GM12878 (cell line): ENCODE data around the gene PPP2R5C. TPM values are rescaled to one million over a fixed set of nuclear protein-coding genes. Genes with fewer than 3 reads are reported as not detected.

Source experiments
- ATAC-seq: fragments of 200-7000 bp; cut with Tn5 transposase; 3 replicates; pipeline ENCODE4 v1.9.1; 2020; ENCODE audit warnings: mild to moderate bottlenecking, moderate library complexity
- BruUV-seq: library from RNA; stranded (reverse); fragments of 400-500 nt; replicated peaks from 2 replicates; lab custom pipeline; 2021; lab: Mats Ljungman, UMichigan
- CTCF ChIA-PET: fragments of 300-600 bp; sonication (Branson Sonifier 250); formaldehyde crosslinking; extraction: SDS; loops from one replicate; lab custom pipeline; 2021; ENCODE audit warnings: inconsistent platforms; lab: Yijun Ruan, JAX
- POLR2A ChIA-PET: fragments of 350-600 bp; formaldehyde crosslinking; extraction: SDS; loops from one replicate; lab custom pipeline; 2021; ENCODE audit warnings: inconsistent platforms; lab: Charles Lee
- RAD21 ChIA-PET: fragments of 300-600 bp; sonication (Branson Sonifier 250); formaldehyde crosslinking; loops from one replicate; lab custom pipeline; 2023; ENCODE audit warnings: antibody characterized with exemption; ENCODE audit not compliant: unreplicated experiment; lab: Charles Lee
- SMC1A ChIA-PET: fragments of 300-600 bp; sonication (Branson Sonifier 250); formaldehyde crosslinking; loops from one replicate; lab custom pipeline; 2023; ENCODE audit not compliant: unreplicated experiment, uncharacterized antibody; lab: Charles Lee
- DNase-seq: peaks from one replicate; pipeline ENCODE4 v3.0.0-alpha.2; 2011; ENCODE audit warnings: low read depth, low spot score
- FAIRE-seq: peaks from 3 replicates; lab custom pipeline; 2011; peaks lifted over from hg19 to GRCh38; lab: Jason Lieb, UNC
- H2AFZ ChIP-seq: 2 replicates; pipeline ENCODE4 v1.6.0; 2011; ENCODE audit warnings: low read depth, low read length, control low read depth; ENCODE audit not compliant: control insufficient read depth
- H3K27ac ChIP-seq: 2 replicates; pipeline ENCODE4 v1.5.1; 2011; ENCODE audit warnings: control low read depth; ENCODE audit not compliant: control insufficient read depth, insufficient read depth
- H3K27me3 ChIP-seq, 2 experiments: replicated peaks in 1 of 2; 2 replicates each; pipeline versions ENCODE4 v1.6.0 to v1.6.1; 2011; ENCODE audit warnings: low read length in 1 of 2; ENCODE audit not compliant: control insufficient read depth in 2 of 2, insufficient read depth in 2 of 2
- H3K36me3 ChIP-seq, 2 experiments: 2 replicates each; pipeline ENCODE4 v1.5.1; 2011; ENCODE audit warnings: low read length in 1 of 2; ENCODE audit not compliant: control insufficient read depth in 2 of 2, insufficient read depth in 2 of 2
- H3K4me1 ChIP-seq: 2 replicates; pipeline ENCODE4 v1.6.1; 2011; ENCODE audit warnings: mild to moderate bottlenecking, low read length, moderate library complexity, mixed read lengths; ENCODE audit not compliant: control insufficient read depth, insufficient read depth
- H3K4me2 ChIP-seq: 2 replicates; pipeline ENCODE4 v1.6.0; 2011; ENCODE audit warnings: control low read depth; ENCODE audit not compliant: control insufficient read depth, insufficient read depth
- H3K4me3 ChIP-seq: fragments of 200-600 bp; sonication (generic); 2 replicates; pipeline ENCODE4 v1.5.1; 2016
- H3K79me2 ChIP-seq: 2 replicates; pipeline ENCODE4 v1.6.0; 2011; ENCODE audit warnings: low read length; ENCODE audit not compliant: control insufficient read depth, insufficient read depth
- H3K9ac ChIP-seq: 2 replicates; pipeline ENCODE4 v1.8.0; 2011; ENCODE audit warnings: low read length, control low read depth, mixed read lengths; ENCODE audit not compliant: control insufficient read depth, insufficient read depth
- H3K9me3 ChIP-seq: replicated peaks from 3 replicates; pipeline ENCODE4 v1.5.1; 2011; ENCODE audit warnings: mild to moderate bottlenecking, low read length; ENCODE audit not compliant: control insufficient read depth, insufficient read depth
- H4K20me1 ChIP-seq: 2 replicates; pipeline ENCODE4 v1.6.0; 2011; ENCODE audit not compliant: control insufficient read depth, insufficient read depth
- CBX3 ChIP-seq: fragments of 200-600 bp; sonication (generic); IDR thresholded peaks from 2 replicates; pipeline ENCODE4 v1.6.1; 2016; ENCODE audit warnings: low read depth, borderline replicate concordance
- MAX ChIP-seq: IDR thresholded peaks from 2 replicates; pipeline ENCODE4 v1.6.1; 2012; ENCODE audit warnings: low read depth, low read length, improper control_type of control experiment
- MEF2A ChIP-seq: IDR thresholded peaks from 2 replicates; pipeline ENCODE4 v1.6.1; 2011; ENCODE audit warnings: low read depth, mild to moderate bottlenecking, low read length, moderate library complexity; ENCODE audit not compliant: insufficient read depth
- RELA ChIP-seq: fragments of 450-650 bp; IDR thresholded peaks from 2 replicates; pipeline ENCODE4 v1.8.0; 2014; ENCODE audit warnings: borderline replicate concordance; ENCODE audit not compliant: partially characterized antibody
- RUNX3 ChIP-seq: IDR thresholded peaks from 2 replicates; pipeline ENCODE4 v1.6.1; 2012; ENCODE audit warnings: low read length, inconsistent platforms
- SREBF2 ChIP-seq: IDR thresholded peaks from 2 replicates; pipeline ENCODE4 v1.6.1; 2012; ENCODE audit warnings: mild to moderate bottlenecking, low read length
- TCF12 ChIP-seq: IDR thresholded peaks from 2 replicates; pipeline ENCODE4 v1.6.1; 2011; ENCODE audit warnings: low read depth, mild to moderate bottlenecking, low read length
- WRNIP1 ChIP-seq: IDR thresholded peaks from 2 replicates; pipeline ENCODE4 v1.6.1; 2011; ENCODE audit warnings: low read depth, low read length, improper control_type of control experiment, borderline replicate concordance
- ZBED1 ChIP-seq: IDR thresholded peaks from 2 replicates; pipeline ENCODE4 v1.6.1; 2016; ENCODE audit warnings: borderline replicate concordance
- ZZZ3 ChIP-seq: IDR thresholded peaks from 2 replicates; pipeline ENCODE4 v1.6.1; 2011; ENCODE audit warnings: low read depth; ENCODE audit not compliant: control insufficient read depth, insufficient read length
- WGBS: methylation state at CpG from one replicate; pipeline ENCODE4 v1.1.6; 2016; ENCODE audit warnings: low lambda C conversion rate; ENCODE audit not compliant: insufficient replicate concordance, insufficient coverage; ENCODE audit errors: missing lambda C conversion rate; 5-methylcytosine and 5-hydroxymethylcytosine counted together
- in situ Hi-C: fragments of 300-500 bp; cut with MboI; formaldehyde crosslinking; loops from 9 replicates; pipeline ENCODE4 v1.14.3; 2018; ENCODE audit warnings: mixed read lengths
- intact Hi-C: fragments of 100-400 bp; cut with micrococcal nuclease; formaldehyde crosslinking; loops from one replicate; pipeline ENCODE4 v1.14.2; 2022; ENCODE audit not compliant: unreplicated experiment
- polyA plus RNA-seq, 11 experiments: library from polyadenylated mRNA; depleted of rRNA in 4 of 11; unstranded in 6 of 11; stranded (reverse) in 5 of 11; fragments of >200 nt; fragmentation: Nextera tagmentation in 4 of 11; fragmentation: Illumina TruSeq in 1 of 11; extraction: Ambion mirVana in 4 of 11; extraction: Trizol in 1 of 11; gene quantifications; 1 replicate in 1 of 11; 2 replicates in 10 of 11; pipeline versions ENCODE4 v1.2.1 to v1.2.3, GENCODE V29; 2011 to 2016; ENCODE audit warnings: inconsistent platforms in 2 of 11, missing spikeins in 2 of 11, low read depth in 1 of 11
- total RNA-seq, 4 experiments: library from RNA; depleted of rRNA in 3 of 4; stranded (reverse); fragments of >200 nt in 3 of 4; fragmentation: Illumina TruSeq in 1 of 4; extraction: Trizol in 1 of 4; gene quantifications; 2 replicates each; pipeline versions ENCODE4 v1.2.1 to v1.2.3, GENCODE V29; 2013 to 2021

PPP2R5C gene
- total and polyA plus RNA-seq, 10 of the 15 experiments (the other 5 are each of a cell fraction or from before 2014, with no cell fraction given): 106 to 199 (median 144) TPM

- TF ChIP-seq ZBED1 (no peak), MAX (no peak), RELA (no peak), MEF2A (no peak)
Observed at GRCh38 chr14:101716077-101716950, 45.2 kb upstream of the PPP2R5C start (continued).

GRCh38 chr14:101716956-101717662 is 44.4 kb upstream of the PPP2R5C start:
- intact Hi-C loops: no loop called here
- no peak overlapping the region for H3K4me3 ChIP-seq
- H3K27me3 ChIP-seq: no peaks in the 10 kb centered on the region; a peak in 1 of 4 replicates
- no peaks in the 10 kb centered on the region for H3K79me2 ChIP-seq
- BruUV-seq: no TSS peak
- H3K9ac ChIP-seq: no peak overlapping the region
- no peaks in the 10 kb centered on the region for H3K4me1 ChIP-seq
- no peak for FAIRE-seq
- WGBS: 51% methylated on average over 17 of the region's 17 CpGs
- in situ Hi-C loops: no loop called here
- ATAC-seq: no peak
- no peaks in the 10 kb centered on the region for H3K36me3 ChIP-seq
- H3K9me3 ChIP-seq: peaks cover 2% of the 10 kb centered on the region; the same call in 1 of the 3 replicates
- H3K27ac ChIP-seq: no peak overlapping the region
- no peak overlapping the region for H3K4me2 ChIP-seq
- CTCF ChIA-PET: no interaction called here
- POLR2A ChIA-PET: no interaction called here
- DNase-seq: no peak
- TF ChIP-seq CBX3 (no peak), WRNIP1 (no peak), SREBF2 (no peak), TCF12 (no peak), ZZZ3 (no peak), RUNX3 (no peak)
- TF ChIP-seq, all 136 proteins: peak for 0
- RAD21 ChIA-PET: no interaction called here
- Histone ChIP-seq H4K20me1 (no peaks in the 10 kb centered on the region), H2AFZ (no peak overlapping the region)
- SMC1A ChIA-PET: no interaction called here
